H1 (cell line): ENCODE results near the gene UVSSA. TPM values are rescaled to one million over a fixed set of nuclear protein-coding genes. Genes with fewer than 3 reads are reported as not detected.
A peak's percentile ranks its signal among the peaks of the same experiment; 100 is the strongest.

Experiments used
- CTCF ChIA-PET: fragments of 300-600 bp; sonication (Branson Sonifier 250); formaldehyde crosslinking; loops from one replicate; lab custom pipeline; 2021; ENCODE audit not compliant: partially characterized antibody; lab: Charles Lee
- POLR2A ChIA-PET: fragments of 300-600 bp; sonication (Branson Sonifier 250); formaldehyde crosslinking; loops from one replicate; lab custom pipeline; 2021; ENCODE audit warnings: inconsistent platforms; ENCODE audit not compliant: partially characterized antibody; lab: Charles Lee
- DNase-seq, 2 experiments: peaks; one replicate each; pipeline versions ENCODE4 v3.0.0 to v3.0.0-alpha.2; 2010 to 2022; ENCODE audit warnings: low spot score in 2 of 2, low read depth in 1 of 2, mixed read lengths in 1 of 2
- FAIRE-seq: peaks from 2 replicates; lab custom pipeline; 2011; peaks lifted over from hg19 to GRCh38; lab: Jason Lieb, UNC
- H2AFZ ChIP-seq: 2 replicates; pipeline ENCODE4 v1.8.1; 2012; ENCODE audit warnings: low read length, inconsistent platforms
- H2AK5ac ChIP-seq: 2 replicates; pipeline ENCODE4 v1.6.1; 2013; ENCODE audit warnings: low read depth, low read length
- H2BK120ac ChIP-seq: replicated peaks from 2 replicates; pipeline ENCODE3; 2013; ENCODE audit warnings: low read depth, low read length, inconsistent platforms
- H2BK12ac ChIP-seq: 2 replicates; pipeline ENCODE4 v1.6.1; 2013; ENCODE audit warnings: low read depth, low read length
- H2BK15ac ChIP-seq: 2 replicates; pipeline ENCODE4 v1.6.1; 2013; ENCODE audit warnings: low read length
- H2BK20ac ChIP-seq: 2 replicates; pipeline ENCODE4 v1.6.1; 2013; ENCODE audit warnings: low read length
- H2BK5ac ChIP-seq: 2 replicates; pipeline ENCODE4 v1.6.1; 2013; ENCODE audit warnings: low read depth, low read length
- H3K14ac ChIP-seq: 2 replicates; pipeline ENCODE4 v1.6.1; 2013; ENCODE audit warnings: inconsistent platforms; ENCODE audit not compliant: insufficient read length
- H3K18ac ChIP-seq: 2 replicates; pipeline ENCODE4 v1.6.1; 2013; ENCODE audit warnings: low read length; ENCODE audit errors: extremely low read depth
- H3K23ac ChIP-seq: 2 replicates; pipeline ENCODE4 v1.6.1; 2013; ENCODE audit warnings: inconsistent platforms; ENCODE audit not compliant: insufficient read length
- H3K23me2 ChIP-seq: 2 replicates; pipeline ENCODE4 v1.6.1; 2013; ENCODE audit warnings: low read depth, low read length
- H3K27ac ChIP-seq: 2 replicates; pipeline ENCODE4 v1.6.1; 2011; ENCODE audit warnings: low read depth, low read length, inconsistent platforms
- H3K27me3 ChIP-seq, 4 experiments: replicated peaks in 1 of 4; 1 replicate in 1 of 4; 2 replicates in 3 of 4; pipeline versions ENCODE4 v1.6.1 to v1.8.1; 2011 to 2013; ENCODE audit warnings: low read length in 3 of 4, mild to moderate bottlenecking in 3 of 4, inconsistent platforms in 2 of 4, mixed read lengths in 2 of 4, moderate library complexity in 1 of 4; ENCODE audit not compliant: control insufficient read depth in 3 of 4, insufficient read depth in 3 of 4; ENCODE audit errors: extremely low read depth in 1 of 4
- H3K36me3 ChIP-seq, 4 experiments: 2 replicates each; pipeline versions ENCODE4 v1.6.1 to v1.8.1; 2011 to 2013; ENCODE audit warnings: mild to moderate bottlenecking in 4 of 4, low read length in 3 of 4, moderate library complexity in 2 of 4, control low read depth in 1 of 4, inconsistent platforms in 1 of 4; ENCODE audit not compliant: insufficient read depth in 4 of 4, control insufficient read depth in 2 of 4
- H3K4ac ChIP-seq: replicated peaks from 2 replicates; pipeline ENCODE3; 2013; ENCODE audit warnings: low read length, low read depth, mixed read lengths, inconsistent platforms; ENCODE audit not compliant: insufficient read length
- H3K4me1 ChIP-seq, 4 experiments: replicated peaks in 1 of 4; 1 replicate in 1 of 4; 2 replicates in 3 of 4; pipeline versions ENCODE4 v1.6.1 to v1.8.1; 2011 to 2013; ENCODE audit warnings: low read length in 3 of 4, inconsistent platforms in 2 of 4, mixed read lengths in 1 of 4; ENCODE audit not compliant: insufficient read depth in 4 of 4, control insufficient read depth in 3 of 4
- H3K4me2 ChIP-seq, 2 experiments: 2 replicates each; pipeline versions ENCODE4 v1.6.1 to v1.8.1; 2011 to 2013; ENCODE audit warnings: low read depth in 2 of 2, low read length in 2 of 2, control low read depth in 1 of 2, inconsistent platforms in 1 of 2, mild to moderate bottlenecking in 1 of 2; ENCODE audit not compliant: insufficient read depth in 1 of 2
- H3K4me3 ChIP-seq, 4 experiments: fragments of 200-600, 300-600 bp in 1 of 4; sonication (generic), shearing (Covaris generic), sonication (Bioruptor Twin) in 1 of 4; 2 replicates each; pipeline versions ENCODE4 v1.5.1 to v1.8.1; 2011 to 2016; ENCODE audit warnings: low read length in 4 of 4, low read depth in 3 of 4, control low read depth in 2 of 4, inconsistent platforms in 2 of 4, mild to moderate bottlenecking in 2 of 4, mixed read lengths in 1 of 4, moderate library complexity in 1 of 4; ENCODE audit not compliant: insufficient read depth in 2 of 4; ENCODE audit errors: extremely low read depth in 1 of 4
- H3K56ac ChIP-seq: replicated peaks from 2 replicates; pipeline ENCODE3; 2013; ENCODE audit warnings: low read depth, mild to moderate bottlenecking, mixed read lengths, low read length, inconsistent platforms; ENCODE audit not compliant: insufficient read length
- H3K79me1 ChIP-seq: 2 replicates; pipeline ENCODE4 v1.6.1; 2013; ENCODE audit warnings: low read depth, low read length, control low read depth
- H3K79me2 ChIP-seq, 2 experiments: 2 replicates each; pipeline versions ENCODE4 v1.6.1 to v1.8.1; 2012 to 2013; ENCODE audit warnings: low read length in 2 of 2, mild to moderate bottlenecking in 2 of 2, inconsistent platforms in 1 of 2; ENCODE audit not compliant: insufficient read depth in 2 of 2, control insufficient read depth in 1 of 2
- H3K9ac ChIP-seq, 4 experiments: replicated peaks in 1 of 4; 1 replicate in 1 of 4; 2 replicates in 3 of 4; pipeline versions ENCODE4 v1.6.1 to v1.8.1; 2011 to 2013; ENCODE audit warnings: low read depth in 3 of 4, low read length in 3 of 4, control low read depth in 2 of 4, mild to moderate bottlenecking in 2 of 4, moderate library complexity in 2 of 4, inconsistent platforms in 1 of 4; ENCODE audit errors: extremely low read depth in 1 of 4
- H3K9me3 ChIP-seq, 2 experiments: 2 replicates each; pipeline versions ENCODE4 v1.6.1 to v1.8.1; 2012 to 2013; ENCODE audit warnings: mild to moderate bottlenecking in 2 of 2, moderate library complexity in 2 of 2, control low read depth in 1 of 2, inconsistent platforms in 1 of 2, low read depth in 1 of 2, low read length in 1 of 2, mixed read lengths in 1 of 2; ENCODE audit not compliant: insufficient read depth in 2 of 2
- H4K20me1 ChIP-seq, 2 experiments: replicated peaks in 1 of 2; 2 replicates each; pipeline versions ENCODE3 to v1.8.1; 2011 to 2013; ENCODE audit warnings: inconsistent platforms in 2 of 2, low read length in 2 of 2, mild to moderate bottlenecking in 1 of 2; ENCODE audit not compliant: insufficient read depth in 2 of 2, control insufficient read depth in 1 of 2
- H4K5ac ChIP-seq: 2 replicates; pipeline ENCODE4 v1.6.1; 2013; ENCODE audit warnings: low read length, low read depth, mixed read lengths, inconsistent platforms; ENCODE audit not compliant: insufficient read length
- H4K8ac ChIP-seq: 2 replicates; pipeline ENCODE4 v1.8.0; 2013; ENCODE audit warnings: mild to moderate bottlenecking, moderate library complexity, low read length, inconsistent platforms; ENCODE audit not compliant: insufficient read depth; ENCODE audit errors: extremely low read depth
- H4K91ac ChIP-seq: replicated peaks from 2 replicates; pipeline ENCODE3; 2013; ENCODE audit warnings: low read length, mixed read lengths, inconsistent platforms; ENCODE audit not compliant: insufficient read length
- PHF8 ChIP-seq: fragments of 200-600 bp; sonication (generic); conservative IDR thresholded peaks from 2 replicates; pipeline ENCODE4 v1.7.1; 2012; ENCODE audit warnings: low read depth, mild to moderate bottlenecking, inconsistent platforms, low read length, moderate library complexity
- WGBS, 2 experiments: shearing (Covaris generic) in 1 of 2; methylation state at CpG; one replicate each; pipeline versions ENCODE4 v1.1.6 to v1.1.7; 2013 to 2015; ENCODE audit warnings: low lambda C conversion rate in 2 of 2, mixed read lengths in 2 of 2, inconsistent platforms in 1 of 2, low coverage in 1 of 2, missing lambda C conversion rate in 1 of 2; ENCODE audit not compliant: insufficient replicate concordance in 2 of 2, insufficient coverage in 1 of 2, insufficient read length in 1 of 2; ENCODE audit errors: extremely low coverage in 1 of 2, missing lambda C conversion rate in 1 of 2; 5-methylcytosine and 5-hydroxymethylcytosine counted together
- polyA plus RNA-seq, 7 experiments: library from polyadenylated mRNA; depleted of rRNA in 3 of 7; stranded (reverse) in 5 of 7; unstranded in 2 of 7; fragments of >200 nt in 5 of 7; fragments of 200-250 nt in 2 of 7; gene quantifications; 1 replicate in 5 of 7; 2 replicates in 1 of 7; 4 replicates in 1 of 7; pipeline versions ENCODE4 v1.2.1 to v1.2.3, GENCODE V29; 2011 to 2013; ENCODE audit warnings: missing spikeins in 2 of 7, mixed read lengths in 2 of 7
- total RNA-seq: library from RNA; stranded (reverse); fragmentation: NEBNext Ultra II Directional; extraction: Animal tissue kit (Norgen Biotek cat#: 25700); gene quantifications from 2 replicates; pipeline ENCODE4 v1.2.1, GENCODE V29; 2021

Gene UVSSA
- total and polyA plus RNA-seq, 2 of the 8 experiments (the other 6 are each of a cell fraction or from before 2014, with no cell fraction given), result 14.5 to 19.4 TPM

DNA sequence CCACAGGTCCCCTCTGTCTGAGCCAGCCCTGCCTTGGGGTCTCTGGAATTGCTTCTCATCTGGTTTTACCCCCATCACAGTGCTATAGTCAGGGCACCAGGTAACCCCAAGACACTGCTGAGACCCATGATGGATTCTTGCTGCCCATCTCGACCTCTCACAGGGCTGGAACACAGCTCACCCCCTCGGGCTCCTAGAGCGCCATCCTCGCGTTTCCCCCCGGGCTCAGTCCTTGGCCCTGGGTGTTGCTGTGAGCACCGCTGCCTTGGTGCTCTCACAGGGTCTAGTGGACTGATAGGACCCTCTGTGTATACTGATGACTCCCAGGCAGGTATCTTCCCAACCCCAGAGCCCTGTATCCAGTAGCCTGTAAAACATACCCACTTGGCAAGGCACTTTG lies 48.5 kb upstream of the UVSSA start:
- H3K23me2 ChIP-seq, result no peaks in the 10 kb centered on the region
- H4K5ac ChIP-seq, result no peak overlapping the region
- H3K27ac ChIP-seq, result no peak overlapping the region
- H4K20me1 ChIP-seq, result peaks cover 39 to 41% of the 10 kb centered on the region in 2 experiments
- H3K4me1 ChIP-seq, result peaks cover 3 to 30% (median 13%) of the 10 kb centered on the region in 4 experiments
- no peak overlapping the region for H2BK120ac ChIP-seq
- no peak for DNase-seq
- no peak overlapping the region for H2BK5ac ChIP-seq
- H3K18ac ChIP-seq, result no peak overlapping the region; the same call in 1 of the 2 replicates
- CTCF ChIA-PET, result interaction anchor here (0.6 to 2.0 kb wide), 3 partner anchors 11 to 56 kb away, joined by 3 to 7 read pairs (median 3); no protein-coding TSS in a partner anchor
- TF ChIP-seq PHF8, result no peak
- TF ChIP-seq, all 59 proteins: peak for 0
- peaks cover 2 to 24% (median 3%) of the 10 kb centered on the region in 4 experiments; a peak in 6 of 8 replicates for H3K36me3 ChIP-seq
- no peaks in the 10 kb centered on the region for H3K9me3 ChIP-seq
- no peak overlapping the region for H2AFZ ChIP-seq
- peaks cover 16 to 93% of the 10 kb centered on the region in 2 experiments; a peak in 3 of 4 replicates for H3K79me2 ChIP-seq
- H2AK5ac ChIP-seq, result no peak overlapping the region
- H3K9ac ChIP-seq, result no peak overlapping the region
- no peak overlapping the region for H3K23ac ChIP-seq
- H3K4me2 ChIP-seq, result no peak overlapping the region; a peak in 1 of 4 replicates
- WGBS, 2 experiments, result 96% methylated on average over 6 of the region's 7 CpGs; no CpG with 5 or more reads in 1 of the 2 experiments
- POLR2A ChIA-PET, result interaction anchor here (0.8 to 2.3 kb wide), 2 partner anchors 9 to 50 kb away, joined by 3 to 6 read pairs; partner anchors contain the start of gene MAEA
- no peak overlapping the region for H4K91ac ChIP-seq
- H3K14ac ChIP-seq, result no peak overlapping the region
- peaks cover 30% of the 10 kb centered on the region for H3K79me1 ChIP-seq
- H3K4ac ChIP-seq, result no peak overlapping the region
- no peak for FAIRE-seq
- H2BK12ac ChIP-seq, result no peak overlapping the region
- no peak overlapping the region for H3K4me3 ChIP-seq
- H3K27me3 ChIP-seq, result no peaks in the 10 kb centered on the region
- no peak overlapping the region for H3K56ac ChIP-seq
- peak overlapping the region; percentile 59; the same call in 1 of the 2 replicates for H4K8ac ChIP-seq
- H2BK20ac ChIP-seq, result no peak overlapping the region
- H2BK15ac ChIP-seq, result 0 out of 2 replicates have a peak overlapping the region, but pooled peaks have one; percentile 31
